Measurements from ENCODE around the gene EDN3. TPM values are rescaled to one million over a fixed set of nuclear protein-coding genes. Genes with fewer than 3 reads are reported as not detected.
"Not testable (repeated sequence)": the region's sequence is repeated elsewhere in the genome, so short reads cannot be mapped to it uniquely, and the experiment has no call there.

The EDN3 gene
- total RNA-seq, 2 experiments from 2014 or later: not detected

DNA sequence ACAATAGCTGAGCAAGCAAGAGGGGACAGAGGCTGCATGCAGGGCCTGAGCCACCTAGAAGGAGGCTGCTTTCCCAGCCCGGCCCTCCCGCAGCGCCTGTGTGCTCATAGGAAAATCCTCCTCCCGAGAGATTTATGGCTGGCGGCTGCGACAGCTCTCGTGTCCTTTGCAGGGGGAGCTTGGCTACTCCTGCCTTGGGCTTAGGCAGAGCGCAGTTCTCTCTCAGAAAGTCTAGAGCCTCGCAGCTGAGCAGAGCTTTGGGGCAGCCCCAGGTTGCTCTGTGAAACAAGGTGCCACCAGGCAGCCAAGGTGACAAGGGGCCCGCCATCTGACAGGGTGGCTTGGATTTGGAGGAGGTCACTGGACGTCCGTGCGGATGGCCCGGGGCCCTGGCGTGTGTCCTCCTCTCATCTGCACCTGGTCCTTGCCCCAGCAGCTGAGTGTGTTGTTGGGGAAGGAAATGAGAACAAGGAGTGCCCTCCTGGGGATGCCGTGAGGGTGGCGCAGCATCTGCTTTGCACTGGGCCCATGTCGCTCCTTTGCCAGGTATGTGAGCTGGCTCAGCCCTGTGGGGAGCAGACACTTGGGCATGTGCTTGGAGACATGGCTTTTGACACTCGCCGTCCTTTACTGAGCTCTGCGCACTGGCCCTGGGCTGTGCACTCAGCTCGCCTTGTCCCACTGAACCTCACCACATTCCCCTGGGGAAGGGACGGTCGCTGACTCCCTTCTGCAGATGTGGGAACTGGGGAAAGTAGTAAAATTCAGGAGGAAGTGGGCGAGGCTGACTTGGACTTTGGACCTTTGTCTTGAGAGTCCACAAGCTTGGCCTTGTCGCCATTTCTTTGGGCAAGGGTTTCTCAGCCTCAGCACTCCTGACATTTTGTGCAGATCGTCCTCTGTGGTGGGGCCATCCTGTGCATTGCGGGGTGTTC is 41.9 kb downstream of the EDN3 start:
- Mint-ChIP-seq H3K36me3 (ENCODE audit: low read depth) (no peaks in the 10 kb centered on the region), H3K27ac (no peak overlapping the region), H3K4me3 (no peak overlapping the region), H3K9me3 (ENCODE audit: insufficient read depth) (peaks cover 5% of the 10 kb centered on the region), H3K27me3 (ENCODE audit: low read depth) (peaks cover 10% of the 10 kb centered on the region), H3K4me1 (ENCODE audit: low read depth) (no peaks in the 10 kb centered on the region)
- ChIA-PET POLR2A (no interaction called here), CTCF (no interaction called here)
- no peak for DNase-seq
- ATAC-seq: no peak

- Mint-ChIP-seq H3K4me1 (ENCODE audit: low read depth) (no peaks in the 10 kb centered on the region), H3K9me3 (ENCODE audit: insufficient read depth) (peaks cover 5% of the 10 kb centered on the region), H3K36me3 (ENCODE audit: low read depth) (no peaks in the 10 kb centered on the region), H3K27me3 (ENCODE audit: low read depth) (peaks cover 11% of the 10 kb centered on the region), H3K4me3 (no peak overlapping the region), H3K27ac (no peak overlapping the region)
- ChIA-PET CTCF (no interaction called here), POLR2A (no interaction called here)
- ATAC-seq (no peak), DNase-seq (no peak)
Measured at GRCh38 chr20:59346061-59346460, 45.6 kb downstream of the EDN3 start.

GRCh38 chr20:59349277-59349676 is 48.9 kb downstream of the EDN3 start:
- Mint-ChIP-seq H3K36me3 (ENCODE audit: low read depth) (no peaks in the 10 kb centered on the region), H3K4me3 (no peak overlapping the region), H3K9me3 (ENCODE audit: insufficient read depth) (no peaks in the 10 kb centered on the region), H3K4me1 (ENCODE audit: low read depth) (peaks cover 9% of the 10 kb centered on the region), H3K27me3 (ENCODE audit: low read depth) (peaks cover 11% of the 10 kb centered on the region), H3K27ac (no peak overlapping the region)
- POLR2A ChIA-PET: no interaction called here
- CTCF ChIA-PET: no interaction called here
- ATAC-seq: no peak
- DNase-seq: no peak

GRCh38 chr20:59350330-59351156 is 50.1 kb downstream of the EDN3 start:
- peaks cover 9% of the 10 kb centered on the region for H3K4me1 Mint-ChIP-seq (ENCODE audit: low read depth)

DNA sequence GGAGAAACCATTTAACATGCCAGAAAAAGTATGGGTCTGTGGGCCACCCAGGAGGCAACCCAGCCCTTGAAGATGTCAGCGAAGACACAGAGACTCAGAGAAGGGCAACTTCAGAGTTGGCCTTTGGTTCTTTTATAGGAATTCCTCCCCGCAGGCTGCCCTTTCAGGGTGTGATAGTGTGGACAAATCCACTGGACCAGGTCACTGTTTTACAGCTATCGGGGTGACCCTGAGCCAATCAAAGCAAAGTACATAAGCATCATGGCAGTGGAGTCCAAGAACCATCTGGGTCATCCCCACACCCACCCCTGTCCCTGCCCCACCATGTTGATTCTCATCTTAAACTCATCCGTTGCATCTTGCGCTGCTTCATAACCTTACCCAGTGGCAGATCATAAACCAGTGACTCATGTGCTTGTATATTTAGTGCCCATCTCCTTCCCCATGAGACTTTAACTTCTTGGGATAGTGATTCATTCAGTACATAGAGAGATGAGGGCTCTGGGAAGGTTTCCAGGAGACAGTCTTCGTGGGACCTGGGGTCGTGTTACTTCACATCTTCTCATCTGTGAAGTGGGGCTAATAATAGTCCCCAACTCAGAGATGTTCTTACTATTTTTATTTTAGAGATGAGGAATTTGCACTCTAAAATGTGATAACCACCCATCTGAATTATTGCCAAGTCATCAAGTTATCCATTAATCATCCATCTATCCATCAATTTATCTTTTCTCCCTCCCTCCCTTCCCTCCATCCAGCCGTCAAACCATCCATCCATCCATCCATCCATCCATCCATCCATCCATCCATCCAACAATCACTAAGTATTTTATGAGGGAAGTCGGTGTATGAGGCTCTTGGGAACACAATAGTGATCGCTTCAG is 51.0 kb downstream of the EDN3 start:
- Mint-ChIP-seq H3K27me3 (ENCODE audit: low read depth) (peaks cover 5% of the 10 kb centered on the region), H3K36me3 (ENCODE audit: low read depth) (no peaks in the 10 kb centered on the region), H3K4me1 (ENCODE audit: low read depth) (peaks cover 9% of the 10 kb centered on the region), H3K9me3 (ENCODE audit: insufficient read depth) (no peaks in the 10 kb centered on the region), H3K27ac (no peak overlapping the region), H3K4me3 (no peak overlapping the region)
- no peak for ATAC-seq
- DNase-seq: no peak
- ChIA-PET CTCF (no interaction called here), POLR2A (no interaction called here)

More at GRCh38 chr20:59350330-59351156, 50.1 kb downstream of the EDN3 start:
- no peak overlapping the region for H3K27ac Mint-ChIP-seq
- H3K9me3 Mint-ChIP-seq (ENCODE audit: insufficient read depth): no peaks in the 10 kb centered on the region
- ChIA-PET CTCF (no interaction called here), POLR2A (no interaction called here)
- no peak for DNase-seq
- H3K36me3 Mint-ChIP-seq (ENCODE audit: low read depth): no peaks in the 10 kb centered on the region
- no peak for ATAC-seq
- H3K4me3 Mint-ChIP-seq: no peak overlapping the region
- H3K27me3 Mint-ChIP-seq (ENCODE audit: low read depth): peaks cover 5% of the 10 kb centered on the region

DNA sequence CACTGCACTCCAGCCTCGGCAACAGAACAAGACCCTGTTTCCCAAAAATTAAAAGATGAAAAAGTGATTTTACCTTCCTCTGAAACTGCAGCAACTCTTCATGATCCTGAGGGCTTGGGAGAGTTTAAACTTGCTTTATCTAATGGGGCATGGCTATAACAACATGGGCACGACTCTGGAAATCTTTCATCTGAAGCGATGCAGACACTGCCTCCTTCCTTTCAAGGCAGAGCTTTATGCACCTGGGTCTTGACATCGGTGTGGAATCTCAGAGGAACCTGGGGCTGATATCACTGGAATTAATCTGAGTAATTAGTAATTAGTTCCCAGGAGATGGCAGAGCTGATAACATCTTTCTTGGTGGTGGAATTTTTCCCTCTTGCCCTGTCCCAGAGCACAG is 52.1 kb downstream of the EDN3 start:
- no peak overlapping the region for H3K4me3 Mint-ChIP-seq
- no peak overlapping the region for H3K27ac Mint-ChIP-seq
- H3K36me3 Mint-ChIP-seq (ENCODE audit: low read depth): no peaks in the 10 kb centered on the region
- DNase-seq: no peak
- ChIA-PET CTCF (no interaction called here), POLR2A (no interaction called here)
- no peaks in the 10 kb centered on the region for H3K9me3 Mint-ChIP-seq (ENCODE audit: insufficient read depth)
- H3K4me1 Mint-ChIP-seq (ENCODE audit: low read depth): peaks cover 9% of the 10 kb centered on the region
- H3K27me3 Mint-ChIP-seq (ENCODE audit: low read depth): no peaks in the 10 kb centered on the region
- ATAC-seq: no peak

GRCh38 chr20:59352990-59353389 is 52.6 kb downstream of the EDN3 start:
- no peaks in the 10 kb centered on the region for H3K36me3 Mint-ChIP-seq (ENCODE audit: low read depth)
- CTCF ChIA-PET: no interaction called here
- no peak overlapping the region for H3K27ac Mint-ChIP-seq
- H3K4me1 Mint-ChIP-seq (ENCODE audit: low read depth): peaks cover 9% of the 10 kb centered on the region
- DNase-seq (no peak), ATAC-seq (no peak)
- H3K4me3 Mint-ChIP-seq: no peak overlapping the region
- H3K9me3 Mint-ChIP-seq (ENCODE audit: insufficient read depth): no peaks in the 10 kb centered on the region
- H3K27me3 Mint-ChIP-seq (ENCODE audit: low read depth): no peaks in the 10 kb centered on the region
- POLR2A ChIA-PET: no interaction called here

DNA sequence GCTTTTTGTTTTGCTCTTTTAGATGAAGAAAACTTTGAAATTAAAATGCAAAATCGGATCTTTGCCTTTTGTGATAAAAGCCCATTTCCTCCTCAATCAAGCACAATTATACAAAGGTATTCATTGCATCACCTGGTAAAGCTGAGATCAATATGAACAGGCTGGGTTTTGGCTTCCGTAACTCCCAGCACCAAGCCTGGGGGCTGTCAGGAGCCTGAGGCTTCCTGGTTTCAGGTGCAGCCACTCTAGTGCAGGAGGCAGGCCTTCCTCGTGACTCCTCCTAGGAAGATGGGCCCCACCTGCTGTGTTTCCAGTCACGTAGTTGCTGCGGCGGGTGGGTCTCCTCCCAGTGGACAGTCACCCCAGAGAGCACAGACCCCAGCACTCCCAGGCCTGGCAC is 54.0 kb downstream of the EDN3 start:
- Mint-ChIP-seq H3K9me3 (ENCODE audit: insufficient read depth) (no peaks in the 10 kb centered on the region), H3K36me3 (ENCODE audit: low read depth) (no peaks in the 10 kb centered on the region), H3K27me3 (ENCODE audit: low read depth) (no peaks in the 10 kb centered on the region), H3K4me1 (ENCODE audit: low read depth) (peaks cover 9% of the 10 kb centered on the region), H3K4me3 (no peak overlapping the region), H3K27ac (no peak overlapping the region)
- ChIA-PET POLR2A (no interaction called here), CTCF (no interaction called here)
- DNase-seq: no peak
- no peak for ATAC-seq

DNA sequence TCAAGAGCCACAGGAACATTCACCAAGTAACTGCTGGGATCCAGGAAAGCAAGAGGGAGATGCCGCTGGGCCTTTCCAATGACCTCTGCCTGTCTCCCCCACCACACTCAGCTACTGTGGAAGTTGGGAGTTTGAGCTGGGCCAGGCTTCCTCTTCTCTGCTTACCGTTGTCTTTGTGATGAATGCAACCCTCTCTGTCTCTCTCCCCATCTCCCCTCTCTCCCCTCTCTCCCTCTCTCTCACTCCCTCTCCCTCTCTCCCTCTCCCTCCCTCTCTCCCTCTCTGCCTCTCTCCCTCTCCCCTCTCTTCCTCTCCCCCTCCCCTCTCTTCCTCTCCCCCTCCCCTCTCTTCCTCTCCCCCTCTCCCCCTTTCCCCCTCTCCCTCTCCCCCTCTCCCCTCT is 54.8 kb downstream of the EDN3 start:
- POLR2A ChIA-PET: no interaction called here

DNA sequence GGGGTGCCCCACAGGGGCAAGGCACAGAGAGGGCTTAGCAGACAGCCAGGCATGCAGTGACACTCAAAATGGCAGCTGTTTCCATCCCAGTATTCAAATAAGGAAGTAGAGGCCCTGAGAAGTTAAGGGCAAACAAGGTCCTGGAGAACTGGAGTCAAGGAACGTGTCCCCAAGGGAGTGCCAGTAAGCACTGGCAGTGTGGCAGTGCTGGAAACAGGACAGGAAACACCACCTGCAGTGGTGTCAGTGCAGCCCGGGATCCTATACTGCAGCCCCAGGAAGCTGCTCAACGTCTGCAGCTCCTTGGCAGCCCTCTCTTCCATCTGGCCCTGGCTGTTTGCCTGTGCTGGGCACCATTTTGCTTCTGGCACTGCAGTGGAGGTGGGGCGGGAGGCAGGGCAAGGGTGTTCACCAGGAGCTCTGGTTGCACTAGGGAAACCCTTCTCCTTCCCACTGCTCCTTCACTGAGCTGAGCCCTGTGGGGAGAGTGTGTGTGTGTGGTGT is 56.3 kb downstream of the EDN3 start:
- DNase-seq (no peak), ATAC-seq (no peak)
- Mint-ChIP-seq H3K9me3 (ENCODE audit: insufficient read depth) (no peaks in the 10 kb centered on the region), H3K4me1 (ENCODE audit: low read depth) (peaks cover 9% of the 10 kb centered on the region), H3K36me3 (ENCODE audit: low read depth) (no peaks in the 10 kb centered on the region), H3K27me3 (ENCODE audit: low read depth) (peaks cover under 1% of the 10 kb centered on the region), H3K27ac (no peak overlapping the region), H3K4me3 (no peak overlapping the region)
- ChIA-PET CTCF (no interaction called here), POLR2A (no interaction called here)

More for the DNA sequence above, 54.8 kb downstream of the EDN3 start:
- no peak overlapping the region for H3K27ac Mint-ChIP-seq
- CTCF ChIA-PET: no interaction called here
- no peaks in the 10 kb centered on the region for H3K36me3 Mint-ChIP-seq (ENCODE audit: low read depth)
- ATAC-seq (no peak), DNase-seq (no peak)
- no peak overlapping the region for H3K4me3 Mint-ChIP-seq
- H3K9me3 Mint-ChIP-seq (ENCODE audit: insufficient read depth): no peaks in the 10 kb centered on the region
- no peaks in the 10 kb centered on the region for H3K27me3 Mint-ChIP-seq (ENCODE audit: low read depth)
- H3K4me1 Mint-ChIP-seq (ENCODE audit: low read depth): peaks cover 9% of the 10 kb centered on the region

- H3K27ac Mint-ChIP-seq; POLR2A ChIA-PET; H3K9me3 Mint-ChIP-seq (ENCODE audit: insufficient read depth); H3K4me3 Mint-ChIP-seq; H3K4me1 Mint-ChIP-seq (ENCODE audit: low read depth); H3K36me3 Mint-ChIP-seq (ENCODE audit: low read depth); CTCF ChIA-PET; ATAC-seq; DNase-seq; H3K27me3 Mint-ChIP-seq (ENCODE audit: low read depth): not testable (repeated sequence)
Measured at GRCh38 chr20:59358793-59359192, 58.4 kb downstream of the EDN3 start.
